ENCODE results near the gene TMIE. TPM values are rescaled to one million over a fixed set of nuclear protein-coding genes. Genes with fewer than 3 reads are reported as not detected.
A peak's percentile ranks its signal among the peaks of the same experiment; 100 is the strongest.
"Not testable (repeated sequence)": the region's sequence is repeated elsewhere in the genome, so short reads cannot be mapped to it uniquely, and the experiment has no call there.

The TMIE gene
- total and polyA plus RNA-seq, 9 of the 15 experiments (the other 6 are each of a cell fraction or from before 2014, with no cell fraction given) = not detected

DNA sequence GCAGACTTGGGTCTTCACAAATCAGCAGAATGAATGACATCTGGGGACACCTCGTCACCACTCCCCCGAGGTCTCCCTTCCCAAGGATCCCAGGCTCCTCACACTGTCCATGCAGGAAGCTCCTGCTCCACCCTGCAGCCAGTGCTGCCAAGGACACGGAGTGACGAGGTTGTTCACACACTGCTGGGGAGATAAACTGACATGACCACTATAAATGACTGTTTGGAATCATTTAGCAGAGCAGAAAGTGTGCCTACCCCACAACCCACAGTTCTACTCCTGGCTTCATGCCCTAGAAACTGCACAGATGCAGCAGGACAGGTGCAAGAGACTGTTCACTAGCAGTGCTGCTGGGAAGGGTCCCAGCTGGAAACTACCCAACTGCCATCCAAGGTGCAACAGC, 36.1 kb downstream of the TMIE start (continued):
- TF ChIP-seq YBX1 (IDR thresholded peaks at IDR 0.05) (no peak), SMAD4 (CRISPR knock-in tag; conservative IDR thresholded peaks at IDR 0.05) (no peak), E2F3 (CRISPR knock-in tag; IDR thresholded peaks at IDR 0.05) (no peak), ZNF175 (CRISPR knock-in tag; IDR thresholded peaks at IDR 0.05; ENCODE audit: low read depth) (no peak), SAFB2 (IDR thresholded peaks at IDR 0.05; ENCODE audit: borderline replicate concordance, low read depth, low read length, severe bottlenecking) (no peak), TEAD1 (CRISPR knock-in tag; IDR thresholded peaks at IDR 0.05) (no peak)
- TF ChIP-seq, protein P1, sequence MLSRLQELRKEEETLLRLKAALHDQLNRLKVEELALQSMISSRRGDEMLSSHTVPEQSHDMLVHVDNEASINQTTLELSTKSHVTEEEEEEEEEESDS (CRISPR knock-in tag; IDR thresholded peaks at IDR 0.05) = no peak

DNA sequence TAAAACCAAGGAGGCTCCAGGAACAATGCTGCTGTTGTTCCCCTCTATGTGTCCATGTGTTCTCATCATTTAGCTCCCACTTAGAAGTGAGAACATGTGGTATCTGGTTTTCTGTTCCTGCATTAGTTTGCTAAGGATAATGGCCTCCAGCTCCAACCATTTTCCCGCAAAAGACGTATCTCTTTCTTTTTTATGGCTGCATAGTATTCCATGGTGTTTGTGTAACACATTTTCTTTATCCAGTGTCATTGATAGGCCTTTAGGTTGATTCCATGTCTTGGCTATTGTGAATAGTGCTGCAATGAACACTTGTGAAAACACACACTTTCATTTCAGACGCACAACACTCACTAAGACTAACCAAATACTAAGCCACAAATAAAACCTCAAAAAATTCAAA, 38.4 kb downstream of the TMIE start:
- in situ Hi-C loops (cut with MboI); ATAC-seq; H3K9me1 ChIP-seq (ENCODE audit: control insufficient read depth, insufficient read depth, low read length); H3K36me3 ChIP-seq (ENCODE audit: control insufficient read depth, insufficient read depth, low read length); H3K4me1 ChIP-seq (replicated peaks in 1 of 2; ENCODE audit: control insufficient read depth in 2 of 2, insufficient read depth in 2 of 2, low read length in 2 of 2); H3K27ac ChIP-seq (ENCODE audit: extremely low read depth, low read depth, low read length); FAIRE-seq; H3K9me3 ChIP-seq (replicated peaks; ENCODE audit: control insufficient read depth, insufficient read depth, low read depth, low read length); H2AFZ ChIP-seq (ENCODE audit: low read depth, low read length); DNase-seq (ENCODE audit: extremely low read depth in 1 of 4, low spot score in 3 of 4); H3K79me2 ChIP-seq (ENCODE audit: control insufficient read depth, insufficient read depth, low read length); intact Hi-C loops (cut with micrococcal nuclease); H3K4me3 ChIP-seq; BruUV-seq (replicated peaks); H4K20me1 ChIP-seq (replicated peaks; ENCODE audit: control insufficient read depth, insufficient read depth, low read length); CTCF ChIA-PET (ENCODE audit: low intra/inter-chr PET ratio); H3K9ac ChIP-seq (ENCODE audit: insufficient read depth in 1 of 2, low read depth in 2 of 2, low read length in 2 of 2); H3K4me2 ChIP-seq (ENCODE audit: insufficient read depth, low read length): not testable (repeated sequence)
- 0% methylated on average over 3 of the region's 3 CpGs for WGBS (ENCODE audit: insufficient coverage, low coverage, missing lambda C conversion rate)
- POLR2A ChIA-PET = interaction anchor here (0.6 kb wide), 1 partner anchor 11 kb away, joined by 3 read pairs; no protein-coding TSS in a partner anchor
- H3K27me3 ChIP-seq (ENCODE audit: control insufficient read depth in 2 of 2, insufficient read depth in 2 of 2, low read length in 2 of 2) = peaks cover 9 to 55% of the 10 kb centered on the region in 2 experiments
- peak; percentile 89 for TF ChIP-seq ZNF146 (CRISPR knock-in tag; IDR thresholded peaks at IDR 0.05; ENCODE audit: unreplicated experiment)
- TF ChIP-seq BCOR (IDR thresholded peaks at IDR 0.05) = 0 out of 2 replicates have a peak, but pooled peaks have one; percentile 30

Measured in K562 (cell line).